Stimulated activated CD4-positive, alpha-beta T cell treated with anti-CD3 and anti-CD28 coated beads, TNF-alpha, amount 100 ng/mL, for 1 hour (primary cell): ENCODE data around the gene METTL9.
"Not testable (repeated sequence)": the region's sequence is repeated elsewhere in the genome, so short reads cannot be mapped to it uniquely, and the experiment has no call there.

Experiments used
- DNase-seq, 3 donors: peaks; one replicate each; pipeline ENCODE4 v3.0.0-alpha.2; 2020; ENCODE audit warnings: low read depth in 3 of 3, low spot score in 1 of 3

Gene METTL9

DNA sequence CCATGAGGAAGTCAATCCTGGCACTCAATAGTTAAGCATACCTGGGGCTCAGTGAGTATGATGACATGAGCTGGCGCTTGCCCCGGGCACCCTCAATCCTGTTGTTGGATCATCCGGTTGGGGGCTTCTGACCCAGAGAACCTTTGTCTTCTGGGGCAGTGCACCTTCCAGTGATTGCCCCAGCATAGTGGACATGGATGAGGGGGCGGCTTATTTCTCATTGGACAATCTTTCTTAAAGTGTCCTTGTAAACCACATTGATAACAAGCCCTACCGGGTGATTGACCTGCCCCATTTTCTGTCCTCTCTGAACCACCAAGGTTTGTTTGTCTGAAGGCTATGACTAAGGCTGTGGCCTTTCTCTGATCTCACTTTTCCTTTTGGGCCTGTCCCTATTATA lies 34.8 kb downstream of the METTL9 start:
- DNase-seq, result no peak

- DNase-seq, result not testable (repeated sequence)
Observed at GRCh38 chr16:21635694-21636093, 36.3 kb downstream of the METTL9 start.

GRCh38 chr16:21637032-21637968 lies 37.9 kb downstream of the METTL9 start:
- DNase-seq, result no peak

DNA sequence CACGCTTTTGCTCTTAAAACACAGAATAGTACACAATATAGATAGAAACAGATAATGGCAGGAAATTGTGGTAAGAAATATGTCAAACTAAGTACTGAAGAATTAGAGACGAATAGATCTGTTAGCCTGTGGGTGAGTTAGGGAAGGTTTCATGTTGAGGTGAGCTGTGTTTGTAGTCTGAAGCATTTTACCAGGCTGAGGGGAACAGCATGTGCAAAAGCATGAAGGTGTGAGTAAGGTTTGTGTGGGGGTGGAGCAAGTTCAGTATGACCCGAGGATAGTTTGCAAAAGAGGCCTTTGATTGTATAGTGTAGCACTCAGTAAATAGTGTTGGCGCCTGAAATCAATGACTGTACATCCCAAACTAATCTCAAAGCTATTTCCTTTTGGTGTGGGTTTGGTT lies 39.2 kb downstream of the METTL9 start:
- no peak for DNase-seq

DNA sequence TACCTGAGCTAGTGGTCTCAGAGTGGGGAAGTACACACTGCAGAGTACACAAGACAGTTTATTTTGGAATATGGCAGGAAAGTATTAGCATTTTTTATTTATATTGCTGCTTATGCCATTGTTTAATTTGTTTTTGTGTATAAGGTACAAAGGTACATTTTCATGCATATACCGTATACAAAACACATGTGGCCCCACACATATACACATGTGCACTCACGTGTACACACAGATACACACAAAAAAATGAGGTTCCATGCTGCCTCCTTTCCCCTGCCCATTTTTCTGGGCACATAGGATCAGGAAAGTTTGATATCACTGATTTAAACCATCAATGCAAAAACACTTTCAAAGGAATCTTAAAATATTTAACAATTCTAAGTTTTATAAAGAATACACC lies 40.1 kb downstream of the METTL9 start:
- DNase-seq, result no peak

DNA sequence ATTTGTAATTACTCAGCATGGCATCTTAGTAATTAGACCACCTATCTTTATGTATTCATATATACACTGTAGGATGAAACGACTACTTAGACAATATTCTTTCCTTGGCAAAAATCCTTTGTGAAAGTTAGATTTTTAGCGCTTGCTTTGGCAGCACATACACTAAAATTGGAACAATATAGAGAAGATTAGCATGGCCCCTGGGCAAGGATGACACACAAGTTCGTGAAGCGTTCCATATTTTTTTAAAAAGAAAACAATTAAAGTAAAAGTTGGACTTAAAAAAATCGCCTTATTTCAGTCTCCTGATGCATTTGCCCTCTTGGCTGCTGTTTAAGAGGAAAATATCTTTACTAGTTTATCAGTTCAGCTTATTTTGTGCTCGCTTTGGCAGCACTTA lies 42.5 kb downstream of the METTL9 start:
- no peak for DNase-seq

DNA sequence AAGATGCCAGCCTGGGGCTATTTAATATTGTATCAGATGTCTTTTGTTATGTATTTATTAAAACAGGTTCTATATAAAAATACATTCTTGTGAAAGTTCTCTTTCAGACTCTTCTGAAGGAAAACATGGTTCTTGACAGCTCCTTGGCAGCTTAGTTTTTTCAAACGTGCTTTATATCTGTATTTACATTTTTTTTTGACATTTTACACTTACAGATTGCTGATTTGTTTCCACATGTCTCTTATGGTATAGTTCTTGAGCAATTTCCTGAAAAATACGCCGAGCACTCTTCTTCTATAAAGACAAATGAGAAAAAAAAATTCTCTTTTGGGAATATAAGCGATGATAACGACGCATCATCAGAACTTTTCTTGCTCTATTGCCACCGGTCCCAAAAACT lies 43.5 kb downstream of the METTL9 start:
- DNase-seq, result no peak

- no peak for DNase-seq
Observed at GRCh38 chr16:21643785-21644184, 44.4 kb downstream of the METTL9 start.

DNA sequence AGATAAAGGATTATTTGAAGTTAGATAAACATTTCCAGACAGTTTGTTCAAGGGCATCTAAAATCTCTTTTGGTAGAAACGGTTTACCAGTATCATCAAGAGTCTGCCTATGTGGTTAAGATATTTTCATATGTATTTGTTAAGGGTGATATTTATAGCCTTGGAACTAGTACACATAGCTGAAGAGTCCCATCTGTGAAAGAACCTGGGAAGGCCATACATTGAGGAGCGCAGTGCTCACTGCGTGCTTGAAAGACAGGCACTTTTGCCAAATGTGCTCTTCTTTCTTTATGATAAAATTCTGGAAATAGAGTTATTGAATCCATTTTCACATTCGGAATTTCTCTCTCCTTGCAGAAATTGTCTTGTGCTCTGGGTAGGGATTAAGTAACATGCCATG lies 45.3 kb downstream of the METTL9 start:
- DNase-seq, result no peak

- no peak for DNase-seq
Observed at GRCh38 chr16:21645261-21645721, 45.9 kb downstream of the METTL9 start.

DNA sequence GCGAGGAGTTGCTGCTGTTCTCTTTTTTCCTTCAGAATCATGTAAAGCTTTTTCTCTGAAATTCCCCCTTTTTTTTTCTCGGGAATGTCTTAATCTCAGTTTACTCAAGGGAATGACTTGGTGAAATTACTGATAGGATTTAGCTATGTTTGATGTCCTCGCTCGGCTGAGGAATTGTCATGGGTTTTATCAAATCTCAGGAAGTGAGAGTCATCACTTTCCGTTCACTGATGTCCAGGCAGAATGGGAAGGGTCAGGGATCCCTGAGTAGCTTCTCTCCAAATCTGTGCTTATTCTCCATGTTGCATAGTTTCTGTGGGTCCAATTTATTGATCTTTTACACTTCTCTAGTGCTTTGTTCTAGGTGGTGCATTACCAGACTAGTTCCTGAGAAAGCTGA lies 46.7 kb downstream of the METTL9 start:
- no peak for DNase-seq

DNA sequence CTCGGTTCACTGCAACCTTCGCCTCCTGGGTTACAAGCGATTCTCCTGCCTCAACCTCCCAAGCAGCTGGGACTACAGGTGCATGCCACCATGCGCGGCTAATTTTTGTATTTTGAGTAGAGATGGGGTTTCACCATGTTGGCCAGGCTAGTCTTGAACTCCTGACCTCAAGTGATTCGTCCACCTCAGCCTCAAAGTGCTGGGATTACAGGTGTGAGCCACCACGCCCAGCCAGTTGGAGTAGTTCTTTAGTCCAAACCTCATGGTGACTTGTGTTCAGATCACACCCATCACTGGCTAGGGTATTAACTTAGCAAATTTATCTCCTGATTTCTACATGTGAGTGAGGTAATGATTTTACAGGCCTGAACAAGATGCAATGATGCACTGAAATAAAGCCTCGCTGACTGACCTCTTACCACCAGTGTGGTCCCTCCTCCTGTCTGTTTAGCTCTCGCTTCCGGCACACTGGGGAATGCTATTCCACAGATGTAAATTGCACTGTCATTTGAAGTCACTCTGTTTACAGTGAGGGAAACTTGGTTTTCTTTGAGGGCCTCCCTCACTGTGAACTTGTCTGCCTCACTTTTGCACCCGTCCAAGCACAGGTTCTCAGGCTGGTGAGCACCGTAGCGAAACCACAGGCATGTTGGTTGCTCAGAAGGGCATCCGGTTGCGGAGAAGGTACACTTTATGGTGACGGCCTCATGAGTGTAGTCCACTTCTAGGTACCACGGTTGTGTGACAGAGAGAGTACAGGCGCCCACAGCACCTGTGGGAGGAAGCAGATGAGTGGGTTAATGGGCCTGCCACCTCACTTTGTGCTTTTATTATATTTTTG lies 47.6 kb downstream of the METTL9 start:
- DNase-seq, result peak; percentile 30 to 36 (median 30)

DNA sequence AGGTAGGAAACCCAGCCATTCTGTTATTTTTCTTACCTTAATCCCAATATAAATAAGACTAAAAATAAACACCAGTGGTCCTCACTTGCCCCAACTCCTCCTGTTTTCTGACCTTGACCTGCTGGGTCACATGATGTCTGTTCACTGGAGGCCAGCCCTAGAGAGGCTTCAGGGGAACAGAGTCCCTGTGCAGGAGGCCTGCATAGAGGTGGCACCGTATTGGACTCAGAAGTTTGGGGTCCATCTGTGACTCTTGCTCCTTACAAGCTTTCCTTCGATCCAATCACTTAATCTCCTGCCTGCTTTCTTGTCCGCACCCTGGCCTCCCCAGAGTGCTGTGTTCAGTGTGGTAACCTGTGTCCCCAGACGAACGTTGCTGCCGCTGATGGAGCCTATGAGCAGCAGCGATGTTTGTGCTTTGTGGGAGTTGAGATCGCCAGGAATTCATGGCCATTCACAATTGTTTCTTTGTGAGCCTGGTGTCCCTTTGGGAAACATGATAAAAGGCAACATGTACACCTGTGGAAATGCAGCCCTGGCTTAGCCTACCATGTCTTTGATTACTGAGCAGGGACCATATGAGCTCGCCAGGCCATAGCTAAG lies 48.3 kb downstream of the METTL9 start:
- no peak for DNase-seq

- DNase-seq, result not testable (repeated sequence)
Observed at GRCh38 chr16:21649826-21650406, 50.5 kb downstream of the METTL9 start.

- no peak for DNase-seq
Observed at GRCh38 chr16:21650521-21650920, 51.1 kb downstream of the METTL9 start.

- DNase-seq, result no peak
Observed at GRCh38 chr16:21651515-21651914, 52.1 kb downstream of the METTL9 start.

- DNase-seq, result no peak
Observed at GRCh38 chr16:21652453-21652852, 53.1 kb downstream of the METTL9 start, which contains the start of gene IGSF6. TSS of gene IGSF6 (minus strand) at chr16:21652608. CDS start at chr16:21652598, 10 bp downstream.

DNA sequence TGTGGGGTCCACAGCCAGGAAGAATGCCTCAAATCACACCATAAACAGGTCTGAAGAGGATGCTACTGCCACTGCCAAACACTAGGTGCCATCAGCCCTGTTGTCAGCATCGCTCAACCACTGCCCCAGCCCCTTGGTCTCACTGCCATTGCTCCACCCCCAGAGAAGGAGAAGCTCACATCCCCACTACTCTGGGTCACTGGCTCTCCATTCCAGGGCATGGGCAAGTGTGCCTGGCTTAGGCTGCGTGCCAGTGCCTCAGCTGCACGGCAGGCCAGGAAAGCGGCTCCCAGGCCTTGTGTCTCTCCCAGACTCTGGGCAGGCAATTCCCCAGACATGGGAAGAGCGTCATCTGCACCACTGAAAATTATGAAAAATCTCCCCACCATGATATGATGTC lies 54.2 kb downstream of the METTL9 start:
- no peak for DNase-seq

DNA sequence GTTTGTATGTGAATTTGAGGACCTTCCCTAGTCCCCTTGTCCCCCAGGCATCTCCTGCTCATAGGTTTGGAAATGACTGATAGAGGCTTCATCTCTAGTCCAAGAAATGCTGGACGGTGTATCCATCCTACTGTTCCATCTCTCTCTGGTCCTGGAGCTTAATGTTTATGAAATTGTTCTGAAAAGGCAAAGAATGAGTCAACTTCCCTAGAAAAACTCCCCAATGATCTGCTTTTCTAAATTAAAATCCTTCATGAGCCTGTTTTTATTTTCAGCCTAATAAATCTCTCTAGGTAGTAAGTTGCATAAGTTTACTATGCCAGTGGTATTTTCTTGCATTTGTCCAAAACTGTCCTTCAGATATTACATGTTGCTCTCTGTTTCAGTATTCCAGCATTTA lies 55.1 kb downstream of the METTL9 start:
- no peak for DNase-seq

DNA sequence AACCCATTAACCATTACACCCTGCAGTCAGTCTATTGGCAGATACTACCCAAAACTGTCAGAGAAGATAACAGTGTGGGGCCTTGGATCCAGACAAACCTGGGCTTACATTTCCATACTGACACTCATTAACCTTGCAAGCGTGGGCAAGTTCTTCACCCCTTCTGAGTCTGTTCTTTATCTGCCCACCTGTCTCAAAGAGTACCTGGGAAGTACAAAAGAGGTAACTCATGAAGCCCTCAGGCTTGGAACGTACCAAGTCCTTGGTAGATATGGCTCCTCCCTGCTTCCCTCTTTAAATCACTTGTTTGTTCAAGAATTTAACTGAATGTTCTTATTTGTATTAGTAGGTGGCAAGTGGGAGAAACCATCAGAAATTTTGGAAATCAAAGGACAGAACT lies 55.5 kb downstream of the METTL9 start:
- DNase-seq, result no peak
